GM12878 (cell line): Measurements from ENCODE around the gene ZNF581. TPM values are rescaled to one million over a fixed set of nuclear protein-coding genes. Genes with fewer than 3 reads are reported as not detected.

Source experiments
- ATF3 ChIP-seq: IDR thresholded peaks from 2 replicates; pipeline ENCODE4 v1.6.1; 2011; ENCODE audit warnings: low read depth, mild to moderate bottlenecking, low read length, moderate library complexity, borderline replicate concordance; ENCODE audit errors: extremely low read depth
- BCLAF1 ChIP-seq: fragments of 450-650 bp; IDR thresholded peaks from 2 replicates; pipeline ENCODE4 v1.6.1; 2017; ENCODE audit warnings: antibody characterized with exemption, mild to moderate bottlenecking, moderate library complexity
- FOXM1 ChIP-seq: IDR thresholded peaks from 2 replicates; pipeline ENCODE4 v1.6.1; 2012; ENCODE audit warnings: low read depth, mild to moderate bottlenecking, inconsistent platforms, low read length, moderate library complexity
- MYC ChIP-seq: IDR thresholded peaks from 2 replicates; pipeline ENCODE4 v1.6.1; 2011; ENCODE audit warnings: mild to moderate bottlenecking, low read length, moderate library complexity, inconsistent platforms; ENCODE audit not compliant: insufficient read depth, insufficient replicate concordance, insufficient read length, severe bottlenecking
- NR2C1 ChIP-seq: fragments of 450-650 bp; IDR thresholded peaks from 2 replicates; pipeline ENCODE4 v1.6.1; 2017; ENCODE audit warnings: antibody characterized with exemption, mild to moderate bottlenecking, moderate library complexity
- NR2F1 ChIP-seq: fragments of 450-650 bp; conservative IDR thresholded peaks from 2 replicates; pipeline ENCODE4 v1.6.1; 2017; ENCODE audit warnings: mild to moderate bottlenecking
- polyA plus RNA-seq, 11 experiments: library from polyadenylated mRNA; depleted of rRNA in 4 of 11; unstranded in 6 of 11; stranded (reverse) in 5 of 11; fragments of >200 nt; fragmentation: Nextera tagmentation in 4 of 11; fragmentation: Illumina TruSeq in 1 of 11; extraction: Ambion mirVana in 4 of 11; extraction: Trizol in 1 of 11; gene quantifications; 1 replicate in 1 of 11; 2 replicates in 10 of 11; pipeline versions ENCODE4 v1.2.1 to v1.2.3, GENCODE V29; 2011 to 2016; ENCODE audit warnings: inconsistent platforms in 2 of 11, missing spikeins in 2 of 11, low read depth in 1 of 11
- total RNA-seq, 4 experiments: library from RNA; depleted of rRNA in 3 of 4; stranded (reverse); fragments of >200 nt in 3 of 4; fragmentation: Illumina TruSeq in 1 of 4; extraction: Trizol in 1 of 4; gene quantifications; 2 replicates each; pipeline versions ENCODE4 v1.2.1 to v1.2.3, GENCODE V29; 2013 to 2021

ZNF581 gene
- total and polyA plus RNA-seq, 10 of the 15 experiments (the other 5 are each of a cell fraction or from before 2014, with no cell fraction given) = 4.7 to 45.4 (median 22.2) TPM

GRCh38 chr19:55647732-55648584 is 4.5 kb downstream of the ZNF581 start, which contains the start of gene CCDC106 (continued):
- TF ChIP-seq FOXM1 (no peak), MYC (no peak), NR2C1 (peak; percentile 50), NR2F1 (peak; percentile 96), ATF3 (no peak), BCLAF1 (no peak)
